Motor neuron (in vitro differentiated cells): Measurements from ENCODE around the gene SFMBT2. TPM values are rescaled to one million over a fixed set of nuclear protein-coding genes. Genes with fewer than 3 reads are reported as not detected.
A peak's percentile ranks its signal among the peaks of the same experiment; 100 is the strongest.
"Not testable (repeated sequence)": the region's sequence is repeated elsewhere in the genome, so short reads cannot be mapped to it uniquely, and the experiment has no call there.

Source experiments
- ATAC-seq, 8 experiments: fragments of 200-7000 bp; cut with Tn5 transposase; replicated peaks in 6 of 8; 2 replicates each; pipeline ENCODE4 v1.8.0; 2021; ENCODE audit warnings: mild to moderate bottlenecking in 8 of 8, moderate library complexity in 8 of 8
- H3K27ac ChIP-seq, 2 donors: fragments of 250-450 bp; sonication (Bioruptor Pico); 2 replicates each; pipeline ENCODE4 v1.9.0; 2021; ENCODE audit warnings: antibody characterized with exemption in 2 of 2, mild to moderate bottlenecking in 2 of 2, moderate library complexity in 1 of 2
- H3K4me1 ChIP-seq, 2 donors: fragments of 250-450 bp; sonication (Bioruptor Pico); replicated peaks in 1 of 2; 2 replicates each; pipeline ENCODE4 v1.6.1; 2021; ENCODE audit warnings: antibody characterized with exemption in 2 of 2, mild to moderate bottlenecking in 2 of 2, moderate library complexity in 1 of 2
- H3K4me3 ChIP-seq, 5 donors: fragments of 250-450 bp; sonication (Bioruptor Pico); 2 replicates each; pipeline ENCODE4 v1.9.0; 2021; ENCODE audit warnings: antibody characterized with exemption in 5 of 5, mild to moderate bottlenecking in 5 of 5, moderate library complexity in 4 of 5
- WGBS, 10 experiments: fragments of 450-650 bp; shearing (Covaris generic); methylation state at CpG; one replicate each; pipeline ENCODE4 v1.0.0; 2022; 5-methylcytosine and 5-hydroxymethylcytosine counted together
- in situ Hi-C, 9 experiments: fragments of 400-800 bp; cut with MboI; loops; one replicate each; pipeline ENCODE4 v1.15.0; 2021; ENCODE audit warnings: low sequenced_read_pairs in 9 of 9, low pct_unique_long_range_greater_than_20kb in 2 of 9; ENCODE audit not compliant: unreplicated experiment in 9 of 9
- total RNA-seq, 8 experiments: library from RNA; unstranded; fragments of 300-600 nt; gene quantifications; 2 replicates each; pipeline versions ENCODE4 v1.2.3 to v1.2.4, GENCODE V29; 2022

The SFMBT2 gene
- total RNA-seq, 8 experiments from 2014 or later: 0.15 to 16.5 (median 11.9) TPM

DNA sequence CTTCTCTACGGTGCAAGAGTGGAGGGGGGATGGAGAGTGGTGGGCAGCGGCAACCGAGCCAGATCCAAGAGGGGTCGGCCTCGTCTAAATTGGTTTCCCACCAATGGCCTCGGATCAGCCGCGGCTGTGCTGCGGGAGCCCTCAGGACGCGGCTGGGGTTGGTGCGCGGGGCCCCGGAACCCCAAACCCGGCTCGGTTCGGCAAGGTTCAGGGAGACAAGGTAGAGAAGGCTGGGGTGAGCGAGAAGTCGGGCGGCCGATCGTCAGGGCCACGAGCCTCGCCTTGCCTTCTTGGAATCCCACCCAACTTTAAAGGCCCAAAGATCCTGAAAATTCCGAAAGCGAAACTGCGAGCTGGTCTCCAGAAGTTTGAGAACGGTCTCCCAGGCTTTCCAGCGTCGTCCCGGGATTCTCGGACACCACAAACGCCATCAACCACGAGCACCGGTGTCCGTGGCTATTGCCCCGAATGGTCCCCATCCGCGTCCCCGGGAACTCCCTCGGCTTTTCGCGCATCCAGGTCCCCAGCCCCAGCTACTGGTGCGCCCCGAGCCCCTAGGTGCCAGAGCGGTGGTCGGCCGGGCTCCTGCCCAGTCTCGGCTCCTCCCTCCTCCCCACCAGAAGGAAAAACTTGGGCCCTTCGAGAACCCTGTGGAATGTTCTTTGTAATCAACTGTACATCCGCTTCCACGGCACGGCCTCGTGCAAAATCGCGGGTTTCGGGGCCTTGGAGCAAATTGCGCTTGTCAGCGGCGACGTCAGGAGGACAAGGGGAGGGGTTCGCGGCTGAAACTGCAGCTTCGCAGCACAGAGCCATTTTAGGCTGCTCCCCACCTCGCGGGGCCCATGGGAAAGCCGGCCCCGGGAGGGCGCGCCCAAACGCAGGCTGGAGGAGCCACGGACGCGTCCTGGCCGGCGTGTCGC lies 3.2 kb downstream of the SFMBT2 start:
- peaks cover 11 to 24% of the 10 kb centered on the region in 2 donors for H3K4me1 ChIP-seq
- peak in 5 of 8 experiments; percentile 5 to 25 (median 15) for ATAC-seq
- WGBS, 10 experiments: 0 to 29% (median 10%) methylated on average over 3 to 22 of the region's 77 CpGs; no CpG with 5 or more reads in 4 of the 10 experiments
- in situ Hi-C loops: loop anchor here in 8 of 9 experiments (25.0 kb wide), 8 partner anchors 145 to 995 kb away; no protein-coding TSS in a partner anchor
- H3K27ac ChIP-seq: peak overlapping the region; percentile 5 to 45
- peak overlapping the region; percentile 61 to 96 (median 95) for H3K4me3 ChIP-seq

DNA sequence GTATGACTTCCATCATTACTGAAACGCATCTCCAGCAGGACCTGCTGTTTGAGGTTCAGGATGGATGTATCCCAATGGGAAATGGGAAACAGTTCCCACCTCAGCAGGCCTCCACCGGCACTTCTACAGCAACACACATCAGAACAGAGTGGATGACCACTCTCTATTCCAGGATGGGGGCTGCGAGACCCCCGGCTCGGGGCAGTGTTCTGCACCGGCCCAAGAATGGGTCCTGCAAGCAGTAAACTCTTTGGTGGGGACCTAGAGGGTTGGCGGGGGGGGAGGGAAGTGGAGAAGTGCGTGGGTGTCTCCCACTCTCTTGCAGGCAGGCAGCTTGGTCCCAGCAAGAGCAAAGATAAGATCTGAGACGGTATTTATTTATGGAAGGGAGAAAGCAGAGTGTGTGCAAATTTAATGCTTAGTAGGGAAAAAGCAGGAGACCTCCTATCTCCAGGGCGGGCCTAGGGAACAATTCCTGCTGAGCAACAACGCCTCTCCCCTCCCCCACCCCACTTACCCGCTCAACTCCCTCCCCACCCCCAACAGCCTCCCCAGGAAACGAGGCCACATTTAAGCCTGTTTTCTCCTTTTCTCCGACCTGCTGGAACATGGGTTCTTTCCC lies 4.0 kb downstream of the SFMBT2 start:
- H3K4me1 ChIP-seq: peaks cover 11 to 24% of the 10 kb centered on the region in 2 donors
- no peak for ATAC-seq
- WGBS, 10 experiments: 10 to 88% (median 54%) methylated on average over 1 to 5 of the region's 14 CpGs; no CpG with 5 or more reads in 2 of the 10 experiments
- in situ Hi-C loops: loop anchor here in 8 of 9 experiments (25.0 kb wide), 8 partner anchors 145 to 995 kb away; no protein-coding TSS in a partner anchor
- H3K27ac ChIP-seq: no peak overlapping the region
- H3K4me3 ChIP-seq: peak overlapping the region; percentile 61 to 96 (median 95)

DNA sequence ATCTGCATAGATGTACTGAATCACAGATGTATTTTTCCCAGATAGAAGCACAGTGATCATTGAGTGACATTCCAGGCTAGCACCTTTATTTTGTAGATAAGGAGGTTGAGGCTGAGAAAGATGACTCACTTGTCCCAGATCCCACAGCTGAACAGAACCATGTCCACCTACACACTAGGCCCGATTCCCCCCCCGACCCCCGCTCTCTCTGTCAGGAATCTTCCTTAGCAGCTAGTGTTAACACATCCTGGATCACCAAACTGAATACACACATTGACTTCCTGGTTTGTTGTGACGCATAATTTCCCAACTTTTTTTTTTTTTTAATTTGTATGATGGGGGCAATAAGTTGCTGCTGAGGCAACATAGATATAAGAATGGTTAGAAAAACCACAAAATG lies 5.2 kb downstream of the SFMBT2 start:
- in situ Hi-C loops: loop anchor here in 8 of 9 experiments (25.0 kb wide), 8 partner anchors 143 to 993 kb away; no protein-coding TSS in a partner anchor
- H3K27ac ChIP-seq: no peak overlapping the region
- no peak overlapping the region for H3K4me3 ChIP-seq
- H3K4me1 ChIP-seq: peaks cover 11 to 24% of the 10 kb centered on the region in 2 donors
- 73 to 100% (median 92%) methylated on average over 1 to 4 of the region's 4 CpGs; no CpG with 5 or more reads in 6 of the 10 experiments for WGBS, 10 experiments
- ATAC-seq: no peak

DNA sequence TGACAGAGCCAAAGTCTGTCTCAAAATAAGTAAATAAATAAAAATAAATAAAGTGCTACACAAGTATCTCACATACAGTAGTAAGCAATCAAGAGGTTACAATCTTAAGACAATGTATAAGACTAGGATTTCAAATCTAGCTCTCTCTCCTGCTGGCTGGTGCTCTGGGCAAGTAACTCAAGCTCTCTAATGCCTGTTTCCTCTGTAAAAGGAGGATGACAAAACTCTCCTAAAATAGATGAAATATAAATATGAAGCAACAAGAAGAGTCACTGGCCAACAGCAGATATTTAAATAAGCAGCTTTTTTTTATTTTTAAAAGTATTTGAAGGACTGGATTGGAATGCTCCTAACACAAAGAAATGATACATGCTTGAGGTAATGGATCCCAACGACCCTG lies 7.2 kb downstream of the SFMBT2 start:
- Histone ChIP-seq H3K27ac (no peak overlapping the region), H3K4me1 (peaks cover 11 to 24% of the 10 kb centered on the region in 2 donors), H3K4me3 (no peak overlapping the region)
- in situ Hi-C loops: loop anchor here in 8 of 9 experiments (25.0 kb wide), 8 partner anchors 141 to 991 kb away; no protein-coding TSS in a partner anchor
- 14 to 88% (median 17%) methylated on average over 1 of the region's 1 CpG; no CpG with 5 or more reads in 5 of the 10 experiments for WGBS, 10 experiments
- ATAC-seq: no peak

DNA sequence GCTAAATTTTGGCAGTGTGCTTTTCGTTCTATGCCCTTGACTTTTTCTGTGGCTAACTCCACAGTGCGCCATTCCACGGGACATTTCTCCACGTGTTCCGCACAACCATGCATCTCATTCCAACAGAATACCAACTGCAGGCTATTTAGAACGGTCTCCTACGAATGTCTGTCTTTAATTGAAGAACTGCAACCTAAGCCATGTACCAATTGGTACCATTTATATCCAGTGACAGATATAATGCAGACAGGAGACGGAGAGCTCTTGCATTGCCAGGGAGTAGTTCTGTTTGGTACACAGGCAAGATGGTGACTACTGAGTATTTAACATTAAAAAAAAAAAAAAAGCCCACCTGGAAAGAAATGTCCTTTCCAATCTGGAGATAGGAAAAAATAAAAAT lies 9.1 kb downstream of the SFMBT2 start:
- H3K4me1 ChIP-seq: peaks cover 2 to 29% of the 10 kb centered on the region in 2 donors
- no peak for ATAC-seq
- H3K4me3 ChIP-seq: no peak overlapping the region
- in situ Hi-C loops: loop anchor here in 8 of 9 experiments (25.0 kb wide), 8 partner anchors 139 to 989 kb away; no protein-coding TSS in a partner anchor
- WGBS, 10 experiments: 26 to 100% (median 93%) methylated on average over 1 to 8 of the region's 8 CpGs; no CpG with 5 or more reads in 1 of the 10 experiments
- H3K27ac ChIP-seq: no peak overlapping the region

DNA sequence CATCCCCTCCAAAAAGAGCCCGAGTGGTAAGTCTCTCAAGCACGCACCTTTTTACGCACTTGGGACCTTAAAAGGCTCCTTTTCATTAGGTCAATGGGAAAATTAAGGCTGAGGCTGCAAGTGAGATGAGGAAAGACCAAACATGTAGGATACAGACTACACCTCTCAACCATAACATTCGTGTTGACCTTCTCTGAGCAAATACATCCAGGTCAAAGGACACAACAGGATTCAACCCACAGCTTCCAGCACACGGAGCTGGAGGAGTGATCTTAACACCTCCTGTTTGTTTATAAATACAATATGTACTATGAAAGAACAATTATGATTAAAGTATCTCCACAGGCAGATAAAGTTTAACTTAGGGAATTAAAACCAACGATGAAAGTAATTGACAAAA lies 9.7 kb downstream of the SFMBT2 start:
- ATAC-seq: no peak
- H3K27ac ChIP-seq: no peak overlapping the region
- peaks cover 0 to 23% of the 10 kb centered on the region in 2 donors for H3K4me1 ChIP-seq
- in situ Hi-C loops: loop anchor here in 8 of 9 experiments (25.0 kb wide), 8 partner anchors 139 to 989 kb away; no protein-coding TSS in a partner anchor
- 44 to 100% (median 77%) methylated on average over 1 to 6 of the region's 6 CpGs; no CpG with 5 or more reads in 1 of the 10 experiments for WGBS, 10 experiments
- no peak overlapping the region for H3K4me3 ChIP-seq

DNA sequence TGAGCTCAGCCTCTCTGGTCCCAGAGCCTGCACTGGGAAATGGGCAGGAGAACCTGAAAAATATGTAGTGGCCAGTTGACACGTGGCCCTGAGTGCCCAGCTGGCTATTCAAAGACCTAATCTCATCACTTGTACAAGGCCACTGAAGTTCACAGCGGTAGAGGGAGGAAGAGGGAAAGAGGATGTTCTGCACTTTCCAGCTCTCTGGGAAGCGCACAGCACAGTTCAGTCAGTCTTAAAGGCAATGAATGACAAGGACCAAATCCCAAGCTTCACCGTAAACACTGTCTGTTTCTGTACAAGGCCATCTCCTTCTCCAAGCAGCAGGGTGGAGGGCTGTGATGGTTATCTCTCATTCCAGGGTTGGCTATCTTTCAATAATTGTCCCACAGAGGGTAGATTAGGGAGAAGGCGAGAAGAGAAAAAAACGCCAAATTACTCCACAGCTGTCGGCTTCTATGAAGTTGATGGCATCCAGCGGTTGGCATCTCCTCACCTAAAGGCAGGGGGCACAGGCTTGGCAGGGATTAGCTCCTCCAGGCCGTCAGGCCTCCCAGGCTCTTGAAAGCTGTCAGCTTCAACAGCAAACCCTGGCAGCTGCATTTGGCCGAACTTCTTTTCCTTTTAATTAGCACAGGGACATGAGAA lies 10.6 kb downstream of the SFMBT2 start:
- WGBS, 10 experiments: 38 to 100% (median 83%) methylated on average over 1 to 6 of the region's 10 CpGs; no CpG with 5 or more reads in 2 of the 10 experiments
- ATAC-seq: no peak
- Histone ChIP-seq H3K4me1 (peaks cover 0 to 21% of the 10 kb centered on the region in 2 donors), H3K4me3 (no peak overlapping the region), H3K27ac (no peak overlapping the region)
- in situ Hi-C loops: loop anchor here in 8 of 9 experiments (25.0 kb wide), 8 partner anchors 138 to 988 kb away; no protein-coding TSS in a partner anchor

DNA sequence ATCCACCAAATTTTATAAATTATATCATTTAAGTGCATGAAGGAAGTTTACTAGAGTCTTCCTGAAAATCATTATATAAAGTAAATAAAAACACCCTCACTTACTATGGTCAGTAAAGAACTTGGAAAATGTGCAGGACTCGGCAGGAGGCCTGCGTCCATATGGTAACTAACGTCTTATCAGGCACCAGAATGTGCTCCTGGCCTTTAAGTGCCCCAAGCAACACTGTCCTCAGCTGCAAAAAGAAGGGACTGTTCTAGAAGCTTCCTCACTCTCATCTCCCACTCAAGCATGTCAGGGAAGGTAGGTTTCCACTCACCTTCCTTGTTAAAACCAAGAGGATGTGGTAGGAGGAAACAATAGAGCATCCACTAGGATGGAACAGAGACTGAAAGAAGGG lies 11.3 kb downstream of the SFMBT2 start:
- WGBS, 10 experiments: 60 to 100% (median 100%) methylated on average over 2 to 3 of the region's 3 CpGs; no CpG with 5 or more reads in 7 of the 10 experiments
- no peak overlapping the region for H3K27ac ChIP-seq
- in situ Hi-C loops: no loop called here
- peaks cover 0 to 14% of the 10 kb centered on the region in 2 donors for H3K4me1 ChIP-seq
- H3K4me3 ChIP-seq: no peak overlapping the region
- no peak for ATAC-seq

DNA sequence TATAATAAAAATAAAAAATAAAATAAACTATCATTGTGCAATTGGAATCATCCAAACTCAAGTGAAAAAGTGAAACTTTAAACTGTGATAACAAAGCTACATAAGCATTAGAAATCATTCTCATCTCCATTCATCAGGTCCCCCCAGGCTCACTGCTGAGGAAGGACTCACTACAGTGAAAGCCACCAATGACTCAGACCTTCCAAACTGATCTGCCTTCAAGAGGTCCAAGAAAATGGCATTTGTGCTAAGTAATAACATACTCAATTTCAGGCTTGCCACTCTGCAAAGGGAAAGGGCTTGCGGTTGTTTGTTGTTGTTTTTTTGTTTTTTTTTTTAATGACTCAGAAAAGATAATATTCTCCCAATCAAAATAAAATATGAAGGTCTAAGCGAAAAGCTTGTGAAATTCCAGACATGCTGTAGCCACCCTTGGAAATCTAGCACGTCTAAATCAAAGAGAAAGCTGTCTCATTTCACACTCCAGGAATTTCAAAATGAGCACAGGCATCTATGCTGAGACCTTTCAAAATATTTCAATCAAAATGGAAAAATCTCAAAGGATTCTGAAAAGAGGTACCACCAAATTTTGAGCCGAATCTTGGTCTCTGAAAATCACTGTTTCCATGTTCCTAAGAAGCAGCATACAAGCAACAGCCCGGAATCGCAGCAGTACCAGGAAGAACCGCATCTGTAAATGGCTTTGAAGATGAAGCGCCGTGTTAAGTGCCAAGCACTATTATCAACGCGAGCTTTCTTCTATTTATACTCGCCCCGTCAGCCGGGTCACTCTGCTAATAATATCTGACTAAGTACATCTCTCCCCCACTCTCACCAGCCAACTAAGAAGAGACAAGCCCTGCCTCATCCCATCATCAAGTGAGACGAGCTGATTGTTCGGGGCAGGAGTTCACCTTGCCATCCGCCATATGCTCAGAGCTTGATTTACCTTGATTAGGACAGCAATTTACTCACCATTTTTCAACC lies 13.5 kb downstream of the SFMBT2 start:
- 20 to 87% (median 67%) methylated on average over 1 to 16 of the region's 17 CpGs for WGBS, 10 experiments
- Histone ChIP-seq H3K27ac (peak overlapping the region in 1 of 2 donors; percentile 19), H3K4me3 (no peak overlapping the region), H3K4me1 (peaks cover 0 to 14% of the 10 kb centered on the region in 2 donors)
- in situ Hi-C loops: no loop called here
- peak in 5 of 8 experiments; percentile 92 to 98 (median 95) for ATAC-seq

DNA sequence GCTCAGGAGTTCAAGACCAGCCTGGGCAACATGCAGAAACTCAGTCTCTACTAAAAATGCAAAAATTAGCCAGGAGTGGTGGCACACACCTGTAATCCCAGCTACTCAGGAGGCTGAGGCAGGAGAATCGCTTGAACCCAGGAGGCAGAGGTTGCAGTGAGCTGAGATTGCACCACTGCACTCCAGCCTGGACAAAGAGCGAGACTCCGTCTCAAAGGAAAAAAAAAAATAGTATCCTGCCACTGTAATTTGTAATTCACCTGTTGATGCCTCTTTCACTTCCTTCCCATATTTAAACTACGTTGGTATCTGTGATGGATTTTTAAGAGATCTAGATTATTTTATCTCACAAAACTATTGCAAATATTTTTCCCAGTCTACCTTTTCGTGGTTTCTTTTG lies 18.5 kb downstream of the SFMBT2 start:
- H3K27ac ChIP-seq, ATAC-seq, in situ Hi-C loops, H3K4me3 ChIP-seq, H3K4me1 ChIP-seq: not testable (repeated sequence)
- 9 to 100% (median 83%) methylated on average over 1 to 5 of the region's 5 CpGs; no CpG with 5 or more reads in 1 of the 10 experiments for WGBS, 10 experiments

DNA sequence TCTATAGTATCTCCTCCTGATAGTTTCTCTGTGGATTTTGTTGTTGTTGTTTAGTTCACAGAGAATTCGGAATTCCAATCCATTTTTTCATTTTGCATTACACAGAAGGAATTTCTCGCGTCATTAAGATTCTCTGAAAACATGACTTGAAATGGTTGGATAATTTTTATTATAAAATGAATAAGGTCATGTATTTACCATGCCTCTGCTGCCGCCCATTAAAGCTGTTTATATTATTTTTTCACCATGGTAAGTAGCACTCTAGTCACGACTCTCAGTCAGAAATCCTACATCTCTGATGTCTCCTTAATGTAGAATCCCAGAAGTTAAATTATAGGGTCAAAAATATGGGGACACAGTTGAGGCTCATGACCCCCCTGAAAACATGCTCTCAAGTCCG lies 19.1 kb downstream of the SFMBT2 start:
- H3K4me1 ChIP-seq: no peaks in the 10 kb centered on the region
- no peak overlapping the region for H3K4me3 ChIP-seq
- in situ Hi-C loops: no loop called here
- ATAC-seq: no peak
- WGBS, 10 experiments: 52 to 100% (median 91%) methylated on average over 2 to 6 of the region's 6 CpGs
- no peak overlapping the region for H3K27ac ChIP-seq
